ENCODE data around the gene SLC34A2. TPM values are rescaled to one million over a fixed set of nuclear protein-coding genes. Genes with fewer than 3 reads are reported as not detected.

Gene SLC34A2
- total RNA-seq, 1 experiment from 2014 or later: not detected

DNA sequence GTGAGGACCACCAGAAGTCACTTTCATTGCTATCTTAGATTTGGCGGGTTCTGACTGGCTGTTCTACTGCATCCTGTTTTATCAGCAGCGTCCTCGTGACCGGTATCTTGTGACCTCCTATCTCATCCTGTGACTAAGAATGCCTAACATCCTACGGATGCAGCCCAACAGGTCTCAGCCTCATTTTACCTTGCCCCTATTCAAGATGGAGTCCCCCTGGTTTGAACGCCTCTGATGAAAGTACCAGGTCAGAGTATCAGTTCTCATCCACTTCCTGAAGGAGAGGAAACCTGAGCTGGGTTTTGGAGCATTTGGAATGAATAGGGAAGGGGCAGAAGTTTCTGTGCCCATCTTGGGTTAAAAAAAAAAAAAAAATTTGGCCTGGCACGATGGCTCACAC lies 70.2 kb downstream of the SLC34A2 start:
- no peak for DNase-seq (ENCODE audit: low read depth)

- no peak for DNase-seq (ENCODE audit: low read depth)
Measured at GRCh38 chr4:25727711-25728493, 72.3 kb downstream of the SLC34A2 start.

Other genes starting within 250 kb of the SLC34A2 start
- gene SEL1L3, start 207.1 kb downstream of the SLC34A2 start, total RNA-seq (2014; rRNA removed; shearing (Covaris generic)): 7.1 and 9.1 TPM in 2 replicates